NOMO-1 treated with dmso at 0.1 percent for 144 hours (cell line): ENCODE results near the gene ZNF277.
"Not testable (repeated sequence)": the region's sequence is repeated elsewhere in the genome, so short reads cannot be mapped to it uniquely, and the experiment has no call there.

ENCODE experiments used
- DNase-seq: peaks from one replicate; lab custom pipeline; 2025; ENCODE audit not compliant: unreplicated experiment; lab: John Stamatoyannopoulos, UW

ZNF277 gene

DNA sequence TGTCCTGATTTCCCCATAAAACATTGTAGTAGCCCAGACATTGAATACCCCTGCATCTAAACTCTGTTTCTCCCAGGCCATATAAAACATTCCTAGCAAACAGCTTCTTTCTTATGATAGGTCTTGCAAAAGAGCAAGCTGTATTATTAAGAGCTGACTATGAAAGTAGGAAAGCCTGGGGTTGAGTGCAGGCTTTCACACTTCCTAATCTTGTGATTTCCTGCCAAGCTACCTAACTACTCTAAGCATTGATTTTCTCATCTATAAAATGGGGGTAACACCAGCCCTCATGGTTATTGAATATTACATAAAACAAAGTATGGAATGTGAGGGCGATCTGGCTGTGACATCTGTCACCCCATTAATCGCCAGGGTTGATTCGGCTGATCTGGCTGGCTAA, 81.8 kb downstream of the ZNF277 start:
- DNase-seq, result no peak

- no peak for DNase-seq
Measured at GRCh38 chr7:112290065-112290464, 83.6 kb downstream of the ZNF277 start.

- DNase-seq, result no peak
Measured at GRCh38 chr7:112292162-112292561, 85.7 kb downstream of the ZNF277 start.

GRCh38 chr7:112293416-112293815, 86.9 kb downstream of the ZNF277 start:
- no peak for DNase-seq

- no peak for DNase-seq
Measured at GRCh38 chr7:112296432-112296831, 89.9 kb downstream of the ZNF277 start.

DNA sequence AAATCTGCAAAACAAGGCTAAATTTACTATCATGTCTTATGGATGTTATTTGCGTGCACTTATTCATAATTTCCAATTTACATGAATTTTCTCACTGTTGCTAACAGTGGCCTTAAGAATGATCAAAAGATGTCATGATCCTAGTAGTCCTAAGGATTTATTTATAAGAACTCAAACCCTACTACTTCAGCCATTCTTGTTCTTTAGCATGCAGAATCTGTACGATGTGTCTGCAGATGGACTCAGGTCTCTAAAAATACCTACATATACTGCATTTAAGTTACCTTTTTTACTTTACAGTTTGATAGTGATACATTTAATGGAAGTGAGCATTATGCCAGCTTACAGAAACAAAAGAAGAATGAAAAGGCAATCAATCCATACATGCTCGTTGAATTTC, 91.2 kb downstream of the ZNF277 start:
- no peak for DNase-seq

- DNase-seq, result no peak
Measured at GRCh38 chr7:112298543-112299100, 92.1 kb downstream of the ZNF277 start.

- no peak for DNase-seq
Measured at GRCh38 chr7:112300072-112300471, 93.6 kb downstream of the ZNF277 start.

GRCh38 chr7:112300831-112301407, 94.4 kb downstream of the ZNF277 start:
- no peak for DNase-seq

GRCh38 chr7:112302566-112302965, 96.1 kb downstream of the ZNF277 start:
- no peak for DNase-seq

DNA sequence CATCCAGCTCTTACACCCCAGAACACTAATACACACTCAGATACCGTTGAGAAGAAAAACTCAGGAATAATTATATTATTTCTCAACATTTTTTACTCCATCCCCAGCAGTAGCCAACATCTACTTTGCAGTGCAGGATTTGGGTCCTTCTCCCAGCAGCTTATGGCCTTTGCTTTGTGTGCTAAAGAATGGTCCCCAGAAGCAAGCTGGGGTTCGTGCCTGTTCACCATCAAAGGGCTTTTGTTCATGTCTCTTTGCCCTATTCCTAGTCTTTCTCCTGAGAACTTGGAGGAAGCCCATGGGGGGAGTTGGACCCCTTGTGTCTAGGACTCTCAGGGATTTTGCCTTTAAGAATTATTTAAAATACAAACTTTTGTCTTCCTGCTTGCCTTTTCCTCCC, 100.4 kb downstream of the ZNF277 start:
- no peak for DNase-seq

DNA sequence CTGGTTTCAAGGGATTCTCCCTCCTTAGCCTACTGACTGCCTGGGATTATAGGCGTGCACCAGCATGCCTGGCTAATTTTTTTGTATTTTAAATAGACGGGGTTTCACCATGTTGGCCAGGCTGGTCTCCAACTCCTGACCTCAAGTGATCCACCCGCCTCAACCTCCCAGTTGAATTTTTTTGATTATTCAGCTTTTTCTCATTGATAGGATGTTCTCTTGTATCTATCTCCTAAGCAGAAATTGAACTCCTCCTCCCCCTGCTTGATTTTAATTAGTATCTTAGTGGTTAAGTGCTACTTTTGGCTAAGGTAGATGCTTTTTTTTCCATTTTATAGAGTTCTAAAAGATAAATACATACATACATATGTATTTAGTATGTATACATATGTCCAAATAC, 101.0 kb downstream of the ZNF277 start:
- DNase-seq, result no peak

GRCh38 chr7:112308974-112309373, 102.5 kb downstream of the ZNF277 start:
- DNase-seq, result no peak

DNA sequence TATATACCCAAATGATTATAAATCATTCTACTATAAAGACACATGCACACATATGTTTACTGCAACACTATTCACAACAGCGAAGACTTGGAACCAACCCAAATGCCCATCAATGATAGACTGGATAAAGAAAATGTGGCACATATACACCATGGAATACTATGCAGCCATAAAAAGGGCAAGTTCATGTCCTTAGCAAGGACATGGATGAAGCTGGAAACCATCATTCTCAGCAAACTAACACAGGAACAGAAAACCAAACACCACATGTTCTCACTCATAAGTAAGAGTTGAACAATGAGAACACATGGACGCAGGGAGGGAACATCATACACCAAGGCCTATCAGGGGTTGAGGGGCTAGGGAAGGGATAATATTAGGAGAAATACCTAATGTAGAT, 110.3 kb downstream of the ZNF277 start:
- DNase-seq, result not testable (repeated sequence)

DNA sequence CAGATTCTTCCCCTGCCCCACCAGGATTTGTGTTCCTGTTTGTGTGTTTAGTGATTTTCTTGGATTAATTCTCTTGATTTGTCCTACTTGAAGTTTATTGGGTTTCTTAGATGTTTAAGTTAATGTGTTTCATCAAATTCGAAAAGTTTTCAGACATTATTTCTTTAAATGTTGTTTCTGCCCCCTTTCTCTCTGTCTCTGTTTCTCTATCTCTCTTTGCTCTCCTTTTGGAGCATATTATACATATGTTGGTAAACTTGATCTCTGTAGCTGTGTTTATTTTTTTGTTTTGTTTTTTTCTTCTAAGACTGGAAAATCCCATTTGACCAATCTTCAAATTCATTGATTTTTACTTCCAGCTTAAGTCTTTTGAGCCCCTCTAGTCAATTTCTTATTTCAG, 115.6 kb downstream of the ZNF277 start:
- no peak for DNase-seq

- DNase-seq, result no peak
Measured at GRCh38 chr7:112327566-112327965, 121.1 kb downstream of the ZNF277 start.

GRCh38 chr7:112331492-112331891, 125.0 kb downstream of the ZNF277 start:
- no peak for DNase-seq

GRCh38 chr7:112334366-112334765, 127.9 kb downstream of the ZNF277 start:
- DNase-seq, result no peak

- DNase-seq, result no peak
Measured at GRCh38 chr7:112336261-112336660, 129.8 kb downstream of the ZNF277 start.

DNA sequence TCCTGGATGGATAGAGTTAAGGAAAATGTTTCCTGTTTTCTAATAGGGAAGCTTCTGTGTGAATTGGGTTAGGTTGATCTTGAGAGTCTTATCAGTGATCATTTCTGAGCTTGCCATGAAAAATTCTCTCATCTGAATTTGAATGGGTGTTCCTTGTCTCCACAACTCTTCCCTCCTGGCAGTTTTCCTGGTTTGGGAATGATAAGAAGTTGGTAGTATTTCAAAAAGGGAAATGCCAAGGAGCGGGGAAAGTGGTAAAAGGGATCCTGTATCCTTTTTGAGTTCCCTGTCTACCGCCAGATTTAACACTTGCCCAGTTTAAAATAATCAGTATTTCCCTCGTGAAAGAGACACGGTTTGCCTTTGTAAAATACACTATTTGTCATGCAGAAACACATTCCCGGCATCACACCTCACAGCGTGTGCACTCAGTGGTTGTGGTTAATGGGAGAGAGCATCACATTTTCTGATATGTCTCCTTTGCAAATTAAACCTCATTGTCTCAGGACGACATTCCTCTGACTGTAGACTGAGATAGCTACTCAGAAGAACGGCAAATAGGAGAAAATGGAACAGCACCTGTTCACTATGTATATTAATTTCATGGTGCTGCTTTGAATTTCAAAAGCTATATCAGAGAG, 130.6 kb downstream of the ZNF277 start:
- no peak for DNase-seq

DNA sequence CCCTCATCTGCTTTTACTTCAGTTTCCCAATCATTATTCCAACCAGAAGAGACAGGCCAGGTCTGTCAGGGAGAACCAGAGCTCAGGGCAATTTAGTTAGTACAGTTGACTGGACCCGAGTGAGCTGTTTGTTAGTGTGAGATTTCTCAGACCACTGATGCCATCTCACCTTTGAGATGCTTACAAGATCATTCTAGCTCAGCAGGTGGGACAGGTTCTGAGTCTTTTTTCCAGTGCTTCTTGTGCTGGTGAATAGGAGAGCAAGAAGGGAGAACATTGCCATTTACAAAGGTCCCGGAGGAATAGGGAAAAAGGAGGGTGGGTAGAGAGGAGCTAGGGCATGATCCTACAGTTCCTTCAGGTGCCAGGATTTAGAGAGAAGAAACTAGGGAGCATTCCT, 131.4 kb downstream of the ZNF277 start:
- DNase-seq, result no peak

DNA sequence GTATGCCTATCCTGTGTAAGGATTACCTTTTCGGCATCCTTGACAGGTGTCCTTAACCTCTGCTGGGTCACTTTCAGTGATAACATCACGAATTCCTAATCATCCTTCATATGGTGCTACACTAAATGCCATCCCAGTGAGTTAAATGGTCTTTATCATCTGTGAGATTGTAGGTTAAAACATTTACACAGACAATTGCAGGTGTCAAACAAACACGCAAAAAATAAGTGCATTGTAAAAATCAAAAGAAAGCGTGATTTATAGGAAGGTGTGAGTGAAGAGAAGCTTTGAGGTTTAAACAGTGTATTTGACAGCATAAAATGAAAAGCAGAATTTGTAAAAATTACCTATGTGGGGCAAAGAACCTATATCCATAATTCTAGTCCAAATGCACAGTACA, 132.3 kb downstream of the ZNF277 start:
- no peak for DNase-seq

- no peak for DNase-seq
Measured at GRCh38 chr7:112341464-112341863, 135.0 kb downstream of the ZNF277 start.
